ENCODE data around the gene DCAF5.

Gene DCAF5

GRCh38 chr14:69004731-69005431 lies 148.0 kb downstream of the DCAF5 start:
- DNase-seq (ENCODE audit: low spot score) = no peak

- DNase-seq (ENCODE audit: low spot score) = no peak
Measured at GRCh38 chr14:69003626-69004025, 149.3 kb downstream of the DCAF5 start.

- no peak for DNase-seq (ENCODE audit: low spot score)
Measured at GRCh38 chr14:69002069-69002468, 150.8 kb downstream of the DCAF5 start.

GRCh38 chr14:69001375-69001774 lies 151.5 kb downstream of the DCAF5 start:
- no peak for DNase-seq (ENCODE audit: low spot score)

Data from putamen (tissue), 1 donor.